Measurements from ENCODE around the gene ANK3.

The ANK3 gene

DNA sequence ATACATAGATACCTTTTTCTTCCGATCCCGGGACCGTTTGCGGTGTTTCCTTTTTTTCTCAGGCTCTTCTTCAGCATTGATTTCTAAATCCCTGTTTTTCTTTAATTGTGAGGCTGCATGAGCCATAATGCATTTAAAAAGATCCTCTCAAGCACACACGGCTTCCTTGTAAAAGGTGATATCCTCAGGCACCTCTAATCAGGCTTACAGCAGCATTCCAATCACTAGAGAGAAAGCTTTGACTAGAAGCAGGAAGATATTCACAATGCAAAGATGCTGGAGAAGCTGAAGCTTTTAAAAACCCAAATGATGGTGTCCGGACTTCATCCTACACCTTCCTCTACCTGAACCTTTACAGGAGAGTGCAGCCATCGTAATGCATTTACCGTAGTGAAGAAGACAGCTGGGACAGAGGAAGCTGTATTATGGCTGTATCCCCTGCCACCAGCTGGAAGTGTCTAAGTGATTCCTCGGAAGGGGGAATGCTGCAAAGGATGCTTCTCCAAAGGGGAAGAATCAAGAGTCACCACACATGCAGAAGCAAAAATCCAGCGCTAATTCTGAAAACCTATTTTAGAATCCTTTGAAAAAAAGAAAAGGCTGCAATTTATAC lies at the start of gene ANK3:
Gene ANK3, minus strand, starts transcription at position 463 of the 613 bp plus-strand sequence. Its CDS starts 337 bp downstream, at position 126.
- in situ Hi-C loops (cut with MboI; ENCODE audit: low sequenced_read_pairs): no loop called here

DNA sequence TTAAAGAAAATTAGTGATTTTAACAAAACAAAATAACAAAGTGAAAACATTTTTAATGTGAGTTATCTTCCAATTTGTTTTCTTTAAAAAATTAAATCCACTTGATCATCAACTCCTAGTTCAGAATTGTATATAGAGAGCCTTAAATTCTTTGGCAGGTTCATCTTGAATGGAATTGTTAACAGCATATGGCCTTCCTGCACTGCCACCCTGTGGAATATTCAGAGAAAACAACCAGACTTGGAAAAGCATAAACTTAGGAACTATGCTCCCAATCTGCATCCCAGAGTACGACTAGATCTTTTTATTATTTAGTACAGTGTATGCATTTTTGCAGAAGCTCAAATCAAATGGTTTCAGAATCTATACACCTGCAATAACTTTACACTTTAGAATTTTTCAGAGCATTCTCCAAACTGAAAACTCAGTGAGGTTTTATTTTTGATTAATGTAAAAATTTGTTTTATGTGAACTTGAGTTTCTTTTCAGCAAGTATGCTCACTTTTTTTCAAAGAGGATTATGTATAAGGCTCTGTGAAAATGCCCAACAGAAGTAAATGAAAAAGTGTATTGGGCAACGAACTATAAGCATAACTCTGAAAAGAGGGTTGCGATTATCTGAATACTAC lies 44.9 kb upstream of the ANK3 start:
- in situ Hi-C loops (cut with MboI; ENCODE audit: low sequenced_read_pairs): no loop called here

DNA sequence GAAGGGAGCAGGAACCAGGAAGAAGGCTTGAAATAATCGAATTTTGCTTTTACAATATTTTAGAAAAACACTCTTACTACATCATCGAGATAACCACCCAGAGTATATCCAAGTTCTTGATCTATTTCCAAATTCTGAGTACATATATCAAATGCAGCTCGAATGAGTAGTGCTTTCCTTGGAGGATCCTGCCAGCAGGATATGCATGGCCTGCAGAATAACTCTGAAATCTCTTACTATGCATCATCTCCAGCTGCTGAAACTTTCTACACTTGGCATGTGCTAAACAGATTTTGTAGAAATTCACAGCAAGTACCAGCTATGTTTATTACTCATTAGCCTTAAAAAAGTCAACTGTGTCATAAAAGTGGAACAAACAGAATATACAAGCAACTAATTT lies 44.0 kb upstream of the ANK3 start:
- in situ Hi-C loops (cut with MboI; ENCODE audit: low sequenced_read_pairs): no loop called here

DNA sequence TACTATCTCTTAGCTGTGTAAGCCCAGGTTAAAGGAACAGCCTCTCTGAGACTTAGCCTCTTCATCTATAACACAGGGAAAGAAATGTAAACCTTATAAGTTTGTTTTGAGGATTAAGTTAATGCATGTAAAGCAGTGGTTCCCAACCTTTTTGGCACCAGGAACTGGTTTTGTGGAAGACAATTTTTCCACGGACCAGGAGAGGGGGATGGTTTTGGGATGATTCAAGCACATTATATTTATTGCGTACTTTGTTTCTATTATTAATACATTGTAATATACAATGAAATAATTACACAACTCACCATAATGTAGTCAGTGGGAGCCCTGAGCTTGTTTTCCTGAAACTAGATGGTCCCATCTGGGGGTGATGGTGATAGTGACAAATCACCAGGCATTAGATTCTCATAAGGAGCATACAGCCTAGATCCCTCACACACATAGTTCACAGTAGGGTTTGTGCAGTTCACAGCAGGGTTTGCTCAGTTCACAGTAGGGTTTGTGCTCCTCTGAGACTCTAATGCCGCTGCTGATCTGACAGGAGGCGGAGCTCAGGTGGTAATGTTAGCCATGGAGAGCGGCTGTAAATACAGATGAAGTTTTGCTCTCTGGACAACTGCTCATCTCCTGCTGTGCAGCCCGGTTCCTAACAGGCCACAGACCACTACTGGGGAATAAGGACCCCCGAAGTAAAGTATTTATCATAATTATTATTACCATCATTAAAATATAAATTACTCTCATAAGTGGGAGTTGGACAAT lies 41.3 kb upstream of the ANK3 start:
- in situ Hi-C loops (cut with MboI; ENCODE audit: low sequenced_read_pairs): no loop called here

DNA sequence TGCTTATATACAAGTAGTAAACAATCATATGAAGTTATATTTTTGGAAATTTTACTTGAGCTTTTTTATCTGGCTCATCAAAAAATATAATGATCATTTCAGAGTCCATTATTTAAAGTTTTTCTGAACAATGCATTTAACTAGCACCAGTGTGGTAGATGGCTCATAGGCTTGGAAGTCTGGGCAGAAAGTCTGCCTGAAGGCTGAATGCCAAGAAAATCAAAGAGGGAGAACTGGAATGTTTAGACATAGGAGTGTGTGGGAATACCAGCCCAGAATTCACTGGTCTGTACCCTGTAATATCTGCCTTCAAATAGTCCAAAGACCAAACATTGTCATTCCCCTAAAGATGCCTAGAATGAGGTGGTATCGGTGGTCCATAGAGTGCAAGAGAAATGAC lies 40.3 kb upstream of the ANK3 start:
- in situ Hi-C loops (cut with MboI; ENCODE audit: low sequenced_read_pairs): no loop called here

DNA sequence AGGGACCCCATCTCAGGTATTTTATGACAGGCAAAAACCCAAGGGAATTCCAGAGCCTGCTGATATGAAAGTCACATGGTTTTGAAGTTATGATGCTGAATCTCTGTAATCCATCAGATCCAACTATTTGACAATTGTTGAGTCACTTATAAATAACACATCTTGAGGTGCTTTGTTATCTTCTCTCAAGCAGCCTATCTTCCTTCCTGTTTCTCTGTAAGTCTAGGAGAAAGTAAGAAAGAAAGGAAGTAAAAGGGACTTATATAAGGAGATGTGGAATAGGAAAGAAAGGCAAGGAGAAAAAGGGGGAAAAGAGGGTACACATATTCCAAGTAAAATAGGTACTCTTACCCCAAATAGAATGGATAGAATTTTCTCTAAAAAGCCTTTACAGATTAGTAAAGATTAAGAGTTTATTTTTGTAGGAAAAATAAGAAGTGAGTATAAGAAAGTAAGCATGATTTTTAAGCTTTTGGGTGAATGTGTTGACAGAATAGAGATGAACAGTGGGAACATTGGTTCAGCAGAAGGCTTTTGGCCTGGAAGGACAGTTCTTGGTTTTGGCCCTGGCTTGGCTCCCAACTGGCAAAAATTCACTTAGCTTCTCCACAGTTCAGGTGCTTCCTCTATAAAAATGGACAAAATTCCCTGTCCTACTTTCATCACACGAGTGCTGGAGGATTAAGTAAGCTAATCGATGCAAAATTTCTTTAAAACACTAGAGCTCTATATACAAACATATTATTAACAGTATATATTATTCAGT lies 39.6 kb upstream of the ANK3 start:
- in situ Hi-C loops (cut with MboI; ENCODE audit: low sequenced_read_pairs): no loop called here

DNA sequence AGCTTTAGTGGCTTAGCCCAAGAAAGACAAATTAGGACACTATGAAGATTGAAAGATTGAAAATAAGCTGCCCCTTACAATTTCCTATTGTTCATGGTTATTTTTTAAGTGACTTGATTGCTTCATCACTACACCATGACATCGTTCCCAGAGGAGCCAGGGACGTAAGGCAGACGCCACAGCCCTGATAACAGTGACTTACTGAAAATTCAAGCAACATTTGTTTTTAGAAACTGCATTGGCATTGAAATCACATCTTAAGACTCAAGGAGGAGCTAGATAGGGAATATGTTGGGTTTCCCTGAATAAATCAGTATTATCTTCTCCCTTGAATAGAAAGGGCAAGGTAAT lies 38.7 kb upstream of the ANK3 start:
- in situ Hi-C loops (cut with MboI; ENCODE audit: low sequenced_read_pairs): no loop called here

DNA sequence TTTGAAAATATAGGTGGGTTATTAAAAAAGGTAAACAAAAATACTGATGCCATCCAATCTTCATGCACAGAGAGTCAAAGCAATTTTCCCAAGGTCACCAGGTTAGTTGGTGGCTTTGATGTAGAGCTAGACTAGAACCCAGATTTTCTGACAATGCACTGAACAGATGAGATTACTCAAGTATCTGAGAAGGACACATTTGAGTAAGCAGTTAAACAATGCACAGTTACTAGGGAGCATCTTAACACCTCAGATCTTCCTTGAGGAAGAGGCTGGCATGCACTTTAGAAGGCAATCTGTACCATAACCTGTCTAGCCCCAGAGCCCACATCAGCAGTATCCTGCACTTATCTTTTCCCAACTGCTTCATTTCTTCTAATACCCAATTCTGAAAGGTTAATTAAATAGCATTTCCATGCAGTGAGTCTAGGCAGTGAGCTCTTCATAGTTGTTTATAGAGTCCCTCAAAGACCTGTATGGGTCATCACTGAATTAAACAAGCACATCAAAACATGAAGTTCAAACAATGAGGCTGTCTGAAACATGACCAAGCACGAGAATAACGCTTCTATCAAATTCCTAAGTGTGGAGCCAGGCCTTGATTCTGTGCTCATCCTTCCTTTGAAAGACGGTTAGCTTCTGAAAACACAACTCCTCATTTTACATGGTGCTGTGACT lies 38.2 kb upstream of the ANK3 start:
- in situ Hi-C loops (cut with MboI; ENCODE audit: low sequenced_read_pairs): no loop called here

DNA sequence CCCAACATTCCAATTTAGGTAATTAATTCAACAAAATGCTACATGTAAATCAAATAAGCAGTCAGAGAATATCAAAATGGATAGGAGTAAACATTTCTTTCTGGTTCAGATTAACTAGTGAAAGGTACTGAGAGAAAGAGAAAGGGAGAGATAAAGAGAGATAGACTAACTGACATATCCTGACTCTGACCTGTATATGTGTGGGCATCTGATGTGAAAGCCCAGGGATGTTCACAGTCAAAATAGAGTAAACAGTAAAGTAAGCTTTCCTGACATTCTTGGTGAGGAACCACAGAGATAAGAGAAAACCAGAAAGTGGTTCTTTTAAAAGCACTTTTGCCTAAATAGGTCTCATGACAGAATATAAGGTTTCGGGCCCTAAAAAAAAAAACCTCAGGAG lies 37.5 kb upstream of the ANK3 start:
- in situ Hi-C loops (cut with MboI; ENCODE audit: low sequenced_read_pairs): no loop called here

DNA sequence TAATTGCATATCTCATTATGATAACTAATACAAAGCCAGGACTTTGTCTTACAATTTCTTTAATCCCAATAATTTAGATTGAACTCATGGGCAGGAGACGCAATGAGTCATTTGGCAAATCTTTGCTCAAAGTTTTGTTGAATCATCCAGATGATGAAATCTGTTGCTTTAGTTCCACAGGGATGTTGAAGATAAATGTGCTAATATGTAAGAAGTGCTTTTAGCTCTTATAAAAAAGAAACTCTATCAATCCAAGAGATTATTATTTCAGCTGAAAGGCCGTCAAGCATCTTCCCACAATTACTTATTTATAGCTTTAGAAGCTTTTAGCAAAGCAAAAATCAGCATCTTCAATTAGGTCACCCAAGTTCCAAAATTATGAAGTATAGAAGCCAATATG lies 36.8 kb upstream of the ANK3 start:
- in situ Hi-C loops (cut with MboI; ENCODE audit: low sequenced_read_pairs): no loop called here

DNA sequence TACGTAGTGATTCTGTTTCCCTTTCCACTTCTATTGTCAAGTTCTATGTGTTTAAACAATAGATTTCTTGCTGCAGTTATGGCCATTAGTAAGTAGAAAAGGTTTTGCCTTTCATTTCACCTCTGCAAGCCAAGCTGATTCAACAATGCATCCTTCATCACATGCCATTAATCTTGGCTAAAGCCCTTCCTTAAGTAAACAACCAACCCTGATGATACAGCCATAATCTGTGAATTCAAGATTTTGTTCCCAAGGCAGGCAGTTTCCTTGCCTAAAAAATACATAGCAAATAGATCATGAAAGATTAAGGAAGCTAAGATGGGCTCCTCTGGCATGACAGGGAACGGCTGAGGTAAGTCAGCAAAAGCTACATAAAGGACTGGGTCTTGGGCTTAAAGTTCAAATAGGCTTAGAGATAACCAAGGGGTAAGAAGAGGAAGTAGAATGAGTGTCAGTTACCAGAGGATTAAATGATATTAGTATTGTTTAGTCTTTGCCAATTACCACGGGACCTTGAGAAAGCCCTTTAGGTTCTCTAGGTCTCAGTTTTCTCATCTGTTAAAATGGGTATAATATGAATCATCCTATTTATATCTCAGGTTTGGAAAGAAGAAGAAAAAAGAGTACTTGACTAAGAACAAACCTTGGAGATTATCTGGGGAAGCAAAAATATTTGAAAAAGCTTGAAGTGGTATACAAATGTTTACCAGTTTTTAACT lies 35.9 kb upstream of the ANK3 start:
- in situ Hi-C loops (cut with MboI; ENCODE audit: low sequenced_read_pairs): no loop called here

DNA sequence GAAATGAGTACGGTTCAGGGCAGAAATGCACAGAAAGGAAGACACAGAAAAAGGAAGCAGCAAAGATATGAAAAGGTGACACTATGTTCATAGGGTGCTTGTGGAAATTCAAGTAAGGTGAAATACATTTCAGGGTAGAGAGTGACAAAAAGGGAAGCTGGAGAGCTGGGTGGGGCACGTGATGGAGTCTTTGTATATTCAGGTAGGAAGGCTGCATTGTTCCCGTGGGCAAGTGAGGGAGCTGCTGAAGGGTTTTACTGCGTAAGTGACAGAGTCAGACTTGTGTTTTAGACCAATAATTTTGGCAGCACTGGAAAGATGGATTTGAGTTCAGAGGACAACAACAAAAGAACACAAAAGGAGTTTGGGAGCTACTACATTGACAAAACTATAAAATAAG lies 35.3 kb upstream of the ANK3 start:
- in situ Hi-C loops (cut with MboI; ENCODE audit: low sequenced_read_pairs): no loop called here

DNA sequence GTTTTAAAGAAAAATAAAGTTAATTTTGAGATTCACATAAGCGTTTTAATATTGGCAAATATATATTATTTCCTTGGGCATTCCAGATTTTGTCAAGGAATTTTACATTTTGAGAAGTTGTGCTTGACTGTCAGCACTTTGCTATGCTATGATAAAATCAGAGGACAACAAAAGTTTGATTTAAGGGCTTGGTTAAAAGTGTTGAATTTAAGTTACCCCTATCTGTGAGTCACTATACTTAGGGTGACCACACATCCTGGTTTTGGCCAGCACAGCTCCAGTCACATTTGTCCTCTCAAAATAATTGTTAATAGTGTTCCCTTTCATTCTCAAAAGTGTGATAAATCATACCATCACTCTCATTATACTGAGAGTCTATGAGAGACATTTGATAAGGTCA lies 34.2 kb upstream of the ANK3 start:
- in situ Hi-C loops (cut with MboI; ENCODE audit: low sequenced_read_pairs): no loop called here

DNA sequence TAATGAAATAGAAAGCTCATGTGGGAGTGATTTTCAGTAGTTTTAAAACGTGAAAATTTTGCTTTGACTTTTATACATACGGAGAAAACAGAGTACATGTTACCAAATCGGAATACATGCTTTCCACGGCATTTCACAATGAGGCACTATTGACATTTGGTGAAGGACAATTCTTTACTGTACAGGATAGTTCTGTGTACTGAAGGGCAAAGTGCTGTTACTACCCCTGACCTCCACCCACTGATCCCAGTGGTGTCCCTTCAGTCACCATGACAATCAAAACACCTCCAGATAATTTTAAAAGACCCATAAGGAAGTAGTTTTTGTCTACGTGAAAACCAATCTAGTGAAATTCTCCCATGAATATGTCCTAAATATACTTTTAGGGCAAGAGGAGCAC lies 33.1 kb upstream of the ANK3 start:
- in situ Hi-C loops (cut with MboI; ENCODE audit: low sequenced_read_pairs): no loop called here

DNA sequence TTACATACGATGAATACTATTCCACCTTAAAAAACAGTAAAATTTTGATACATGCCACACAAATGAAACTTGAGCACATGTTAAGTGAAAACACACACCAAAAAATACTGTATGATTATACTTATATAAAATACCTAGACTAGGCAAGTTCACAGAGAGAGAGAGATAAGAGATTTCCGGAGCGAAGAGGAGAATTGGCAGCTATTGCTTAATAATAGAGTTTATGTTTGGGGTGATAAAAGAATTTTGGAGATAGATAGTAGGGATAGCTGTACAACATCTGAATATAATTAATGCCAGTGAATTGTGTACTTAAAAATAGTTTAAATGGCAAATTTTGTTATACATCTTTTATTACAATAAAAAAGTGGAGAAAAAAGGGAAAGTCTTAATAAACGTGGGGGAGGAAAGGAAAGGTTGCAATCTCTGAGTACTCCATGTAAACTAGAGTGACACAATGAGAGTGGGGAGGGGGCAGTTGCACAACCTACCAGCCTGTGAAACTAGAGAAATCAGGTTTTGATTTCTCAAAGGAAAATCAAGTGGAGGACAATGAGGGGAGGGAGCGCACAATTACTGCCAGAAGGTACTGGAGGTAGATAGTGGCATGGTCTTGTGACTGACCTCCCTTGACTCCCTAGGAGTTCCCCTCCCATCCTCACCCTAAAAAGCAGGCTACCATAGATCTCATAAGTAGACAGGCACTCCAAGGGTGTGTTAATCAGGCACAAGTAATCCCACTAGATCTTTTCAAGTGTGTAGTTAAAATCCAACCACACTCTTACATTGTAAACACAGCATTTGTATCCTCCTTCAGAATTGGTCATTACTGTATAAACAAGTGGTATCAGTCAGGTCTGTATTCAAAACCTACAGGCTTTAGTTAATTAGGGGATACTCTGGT lies 31.6 kb upstream of the ANK3 start:
- in situ Hi-C loops (cut with MboI; ENCODE audit: low sequenced_read_pairs): no loop called here

DNA sequence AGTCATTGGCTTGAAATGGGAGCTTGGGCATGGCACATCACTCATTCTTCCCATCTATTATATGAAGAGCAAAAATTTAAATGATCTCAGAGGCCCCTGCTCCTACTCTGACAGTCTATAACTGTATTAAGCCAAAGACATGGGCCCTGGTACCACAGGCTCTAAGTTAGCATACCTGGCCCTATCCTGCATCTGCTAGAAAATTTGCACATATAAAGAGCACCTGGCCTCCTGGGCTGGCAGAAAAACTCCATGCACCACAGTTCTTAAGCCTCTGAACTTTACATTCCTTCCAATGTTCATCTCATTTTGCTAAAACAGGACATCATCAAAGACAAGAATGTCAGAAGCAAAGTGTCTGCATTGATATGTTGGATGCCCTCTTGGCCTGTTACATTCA lies 29.6 kb upstream of the ANK3 start:
- in situ Hi-C loops (cut with MboI; ENCODE audit: low sequenced_read_pairs): no loop called here

DNA sequence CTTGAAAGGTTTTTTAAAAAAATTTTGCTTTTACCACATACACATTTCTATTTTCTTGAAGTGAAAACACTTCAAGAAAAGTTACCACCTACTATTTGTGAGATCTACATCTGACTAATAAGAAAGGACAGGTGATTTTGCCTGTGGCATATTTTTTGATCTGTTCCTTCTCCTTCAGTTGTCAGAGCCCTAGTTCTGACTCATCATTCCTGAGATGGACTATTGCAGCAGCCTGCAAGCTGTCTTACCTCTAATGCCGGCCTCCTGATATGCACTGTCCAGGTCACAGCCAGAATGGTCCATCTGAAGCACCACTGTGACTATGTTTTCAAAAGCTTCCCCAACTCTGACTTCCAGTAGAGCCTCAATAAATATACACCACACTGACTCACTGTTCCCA lies 28.2 kb upstream of the ANK3 start:
- in situ Hi-C loops (cut with MboI; ENCODE audit: low sequenced_read_pairs): no loop called here

DNA sequence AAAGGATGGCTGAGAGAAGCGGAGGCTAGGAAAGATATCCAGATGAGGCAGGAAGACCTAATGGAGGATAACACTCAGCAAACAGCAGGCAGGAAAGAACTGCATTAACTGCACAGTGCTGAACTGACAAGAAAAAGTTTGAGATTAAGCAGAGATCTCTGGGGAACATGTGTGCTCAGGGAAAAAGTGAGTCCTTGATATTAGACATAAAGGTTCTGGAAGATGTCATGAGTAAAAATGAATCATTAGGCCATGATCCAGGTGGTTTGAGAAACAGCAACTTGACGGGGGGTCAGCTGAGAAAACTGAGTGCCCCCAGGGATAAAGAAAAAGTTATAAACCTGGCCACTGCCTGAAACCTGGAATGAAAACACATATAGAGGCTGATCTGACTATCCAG lies 27.3 kb upstream of the ANK3 start:
- in situ Hi-C loops (cut with MboI; ENCODE audit: low sequenced_read_pairs): no loop called here

DNA sequence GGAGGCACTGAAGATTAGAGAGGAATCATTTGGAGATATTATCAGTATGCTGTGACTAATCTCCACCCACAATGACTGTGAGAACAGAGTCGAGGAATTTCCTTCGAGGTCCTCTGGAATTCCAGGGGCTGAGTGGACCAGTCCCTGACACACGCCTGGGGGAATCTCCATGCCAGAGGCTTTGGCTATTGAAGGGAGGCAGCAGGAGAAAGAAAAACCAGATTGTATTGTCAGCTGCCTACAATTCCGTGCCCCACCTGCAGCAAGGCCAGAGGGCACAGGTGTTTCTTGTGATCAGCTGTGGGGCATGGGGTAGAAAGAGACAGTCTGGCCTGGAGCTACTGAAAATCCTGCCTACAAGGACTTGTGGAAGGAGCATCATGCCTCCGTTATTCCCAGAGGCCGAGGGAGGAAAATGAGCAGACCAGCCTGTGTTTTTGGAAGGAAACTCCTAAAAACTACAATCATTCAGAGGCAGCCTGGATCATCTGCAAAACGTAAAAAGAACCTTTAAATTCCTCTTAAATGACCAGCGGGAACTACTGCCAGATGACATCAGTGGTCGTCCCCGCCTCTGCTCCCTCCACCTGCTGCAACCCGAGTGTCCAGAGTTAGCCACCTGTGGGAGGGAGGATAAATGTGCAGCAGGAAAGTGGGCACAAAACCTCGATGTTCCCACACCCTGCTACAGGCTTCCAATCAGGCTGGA lies 25.4 kb upstream of the ANK3 start:
- in situ Hi-C loops (cut with MboI; ENCODE audit: low sequenced_read_pairs): no loop called here

All from HL-60/S4 treated with retinoic acid at 250 ng/mL for 4 days and 3 days (cell line).